H7 (cell line): Measurements from ENCODE around the gene SETBP1. TPM values are rescaled to one million over a fixed set of nuclear protein-coding genes. Genes with fewer than 3 reads are reported as not detected.
"Not testable (repeated sequence)": the region's sequence is repeated elsewhere in the genome, so short reads cannot be mapped to it uniquely, and the experiment has no call there.

Experiments used
- DNase-seq: peaks from one replicate; pipeline ENCODE4 v3.0.0; 2012
- H3K27me3 ChIP-seq: 2 replicates; pipeline ENCODE4 v1.6.0; 2011; ENCODE audit warnings: mild to moderate bottlenecking, low read length; ENCODE audit not compliant: control insufficient read depth, insufficient read depth
- H3K36me3 ChIP-seq: replicated peaks from 2 replicates; pipeline ENCODE4 v1.5.1; 2011; ENCODE audit warnings: low read length; ENCODE audit not compliant: control insufficient read depth, insufficient read depth
- H3K4me3 ChIP-seq: 2 replicates; pipeline ENCODE4 v1.5.1; 2011; ENCODE audit warnings: low read depth, mild to moderate bottlenecking, control low read depth, low read length, moderate library complexity; ENCODE audit not compliant: insufficient read depth
- total RNA-seq: library from RNA; depleted of rRNA; stranded (reverse); fragments of >200 nt; shearing (Covaris generic); gene quantifications from 2 replicates; pipeline ENCODE4 v1.2.3, GENCODE V29; 2014

SETBP1 gene
- total RNA-seq, 1 experiment from 2014 or later, result 1.8 TPM

GRCh38 chr18:44708451-44709083, 27.9 kb downstream of the SETBP1 start:
- Histone ChIP-seq H3K36me3 (no peaks in the 10 kb centered on the region; the same call in 1 of the 2 replicates), H3K27me3 (no peaks in the 10 kb centered on the region), H3K4me3 (no peak overlapping the region)
- no peak for DNase-seq

GRCh38 chr18:44709307-44710126, 28.8 kb downstream of the SETBP1 start:
- H3K4me3 ChIP-seq, result no peak overlapping the region
- H3K36me3 ChIP-seq, result no peaks in the 10 kb centered on the region; the same call in 1 of the 2 replicates
- DNase-seq, result no peak
- H3K27me3 ChIP-seq, result no peaks in the 10 kb centered on the region

- Histone ChIP-seq H3K4me3 (no peak overlapping the region), H3K36me3 (no peaks in the 10 kb centered on the region; the same call in 1 of the 2 replicates), H3K27me3 (no peaks in the 10 kb centered on the region)
- no peak for DNase-seq
Measured at GRCh38 chr18:44710931-44711330, 30.2 kb downstream of the SETBP1 start.

GRCh38 chr18:44712025-44712424, 31.3 kb downstream of the SETBP1 start:
- H3K36me3 ChIP-seq, result no peaks in the 10 kb centered on the region; the same call in 1 of the 2 replicates
- H3K27me3 ChIP-seq, result no peaks in the 10 kb centered on the region
- DNase-seq, result no peak
- H3K4me3 ChIP-seq, result no peak overlapping the region

GRCh38 chr18:44713435-44713834, 32.7 kb downstream of the SETBP1 start:
- Histone ChIP-seq H3K4me3 (no peak overlapping the region), H3K27me3 (no peaks in the 10 kb centered on the region), H3K36me3 (no peaks in the 10 kb centered on the region)
- no peak for DNase-seq

- DNase-seq, result no peak
- Histone ChIP-seq H3K27me3 (no peaks in the 10 kb centered on the region), H3K4me3 (no peak overlapping the region), H3K36me3 (no peaks in the 10 kb centered on the region)
Measured at GRCh38 chr18:44714376-44714775, 33.7 kb downstream of the SETBP1 start.

GRCh38 chr18:44715245-44715644, 34.6 kb downstream of the SETBP1 start:
- H3K4me3 ChIP-seq, result no peak overlapping the region
- no peak for DNase-seq
- no peaks in the 10 kb centered on the region for H3K27me3 ChIP-seq
- no peaks in the 10 kb centered on the region for H3K36me3 ChIP-seq

- Histone ChIP-seq H3K27me3 (no peaks in the 10 kb centered on the region), H3K36me3 (no peaks in the 10 kb centered on the region), H3K4me3 (no peak overlapping the region)
- DNase-seq, result no peak
Measured at GRCh38 chr18:44715842-44716241, 35.2 kb downstream of the SETBP1 start.

- H3K36me3 ChIP-seq, result no peaks in the 10 kb centered on the region
- DNase-seq, result no peak
Measured at GRCh38 chr18:44716697-44717163, 36.0 kb downstream of the SETBP1 start.

GRCh38 chr18:44719519-44720060, 38.9 kb downstream of the SETBP1 start:
- Histone ChIP-seq H3K27me3 (no peaks in the 10 kb centered on the region), H3K4me3 (no peak overlapping the region), H3K36me3 (no peaks in the 10 kb centered on the region)
- no peak for DNase-seq

More at GRCh38 chr18:44716697-44717163, 36.0 kb downstream of the SETBP1 start:
- no peaks in the 10 kb centered on the region for H3K27me3 ChIP-seq
- no peak overlapping the region for H3K4me3 ChIP-seq

GRCh38 chr18:44721748-44722147, 41.1 kb downstream of the SETBP1 start:
- DNase-seq, H3K4me3 ChIP-seq, H3K36me3 ChIP-seq, H3K27me3 ChIP-seq: not testable (repeated sequence)

- H3K27me3 ChIP-seq, result no peaks in the 10 kb centered on the region
- DNase-seq, result no peak
Measured at GRCh38 chr18:44723411-44723810, 42.7 kb downstream of the SETBP1 start.

GRCh38 chr18:44724105-44724778, 43.6 kb downstream of the SETBP1 start:
- Histone ChIP-seq H3K36me3 (no peaks in the 10 kb centered on the region), H3K4me3 (no peak overlapping the region), H3K27me3 (no peaks in the 10 kb centered on the region)
- no peak for DNase-seq

More at GRCh38 chr18:44723411-44723810, 42.7 kb downstream of the SETBP1 start:
- Histone ChIP-seq H3K36me3 (no peaks in the 10 kb centered on the region), H3K4me3 (no peak overlapping the region)

GRCh38 chr18:44725300-44726058, 44.8 kb downstream of the SETBP1 start:
- Histone ChIP-seq H3K27me3 (no peaks in the 10 kb centered on the region), H3K36me3 (no peaks in the 10 kb centered on the region), H3K4me3 (no peak overlapping the region)
- no peak for DNase-seq
